ENCODE measurements around the gene SLCO4A1. TPM values are rescaled to one million over a fixed set of nuclear protein-coding genes. Genes with fewer than 3 reads are reported as not detected.

SLCO4A1 gene
- total and polyA plus RNA-seq, 11 donors: 1.00 to 54.0 (median 11.5) TPM

DNA sequence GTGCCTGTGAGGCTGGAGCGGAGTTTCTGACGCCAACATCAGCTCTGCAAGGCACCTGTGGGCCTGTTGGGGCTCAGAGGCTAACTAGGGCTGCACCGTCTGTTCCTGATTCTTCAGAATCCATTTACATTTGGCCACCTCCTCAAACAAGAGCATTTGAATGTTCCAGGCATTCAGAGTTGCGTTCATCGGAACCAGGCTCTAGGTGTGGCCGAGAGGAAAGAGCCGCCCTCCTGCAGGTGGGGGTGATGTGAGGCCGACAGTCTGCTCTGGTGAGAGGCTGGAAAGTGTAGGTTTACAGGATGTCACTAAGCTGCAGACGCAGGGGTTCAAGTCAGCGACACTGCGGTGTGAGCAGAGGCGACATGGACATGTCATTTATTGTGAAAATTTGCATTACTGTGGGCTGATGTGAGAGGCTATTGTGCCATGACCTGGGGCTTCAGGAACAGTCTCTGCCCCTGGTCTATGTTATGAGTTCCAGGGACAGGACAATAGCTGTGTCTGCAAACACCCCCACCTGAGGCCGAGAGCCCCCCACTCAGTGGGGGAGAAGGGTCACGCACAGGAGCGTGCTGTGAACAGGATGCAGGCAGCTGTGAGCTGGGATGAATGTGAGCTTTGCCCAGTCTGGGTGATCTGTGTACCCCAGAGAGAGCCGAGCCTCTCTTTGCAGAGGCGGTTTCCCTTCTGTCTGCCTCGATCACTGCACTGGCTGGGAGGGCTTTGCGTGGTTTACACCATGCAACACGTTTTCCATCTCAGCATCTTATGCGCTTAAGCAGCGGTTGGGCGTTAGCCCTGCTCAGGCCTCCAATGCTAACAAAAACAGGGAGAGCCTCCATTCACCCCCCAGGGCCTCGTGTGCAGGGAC lies 21.1 kb downstream of the SLCO4A1 start:
- no peak for ATAC-seq
- no peak for DNase-seq
- Histone ChIP-seq H3K27me3 (no peaks in the 10 kb centered on the region), H3K27ac (no peak overlapping the region), H3K9me3 (no peaks in the 10 kb centered on the region), H3K36me3 (peaks cover 0 to 19% (median 0%) of the 10 kb centered on the region in 9 donors), H3K4me3 (no peak overlapping the region), H3K4me1 (peaks cover 0 to 34% (median 12%) of the 10 kb centered on the region in 12 donors)
- 86 to 92% (median 90%) methylated on average over 23 to 24 of the region's 24 CpGs for WGBS, 4 donors
- intact Hi-C loops (cut with DNase I): loop anchor here in 1 of 10 donors (10.0 kb wide), 1 partner anchor 331 kb away; no protein-coding TSS in a partner anchor
- TF ChIP-seq POLR2A (IDR thresholded peaks at IDR 0.05): no peak
- TF ChIP-seq, protein P1, sequence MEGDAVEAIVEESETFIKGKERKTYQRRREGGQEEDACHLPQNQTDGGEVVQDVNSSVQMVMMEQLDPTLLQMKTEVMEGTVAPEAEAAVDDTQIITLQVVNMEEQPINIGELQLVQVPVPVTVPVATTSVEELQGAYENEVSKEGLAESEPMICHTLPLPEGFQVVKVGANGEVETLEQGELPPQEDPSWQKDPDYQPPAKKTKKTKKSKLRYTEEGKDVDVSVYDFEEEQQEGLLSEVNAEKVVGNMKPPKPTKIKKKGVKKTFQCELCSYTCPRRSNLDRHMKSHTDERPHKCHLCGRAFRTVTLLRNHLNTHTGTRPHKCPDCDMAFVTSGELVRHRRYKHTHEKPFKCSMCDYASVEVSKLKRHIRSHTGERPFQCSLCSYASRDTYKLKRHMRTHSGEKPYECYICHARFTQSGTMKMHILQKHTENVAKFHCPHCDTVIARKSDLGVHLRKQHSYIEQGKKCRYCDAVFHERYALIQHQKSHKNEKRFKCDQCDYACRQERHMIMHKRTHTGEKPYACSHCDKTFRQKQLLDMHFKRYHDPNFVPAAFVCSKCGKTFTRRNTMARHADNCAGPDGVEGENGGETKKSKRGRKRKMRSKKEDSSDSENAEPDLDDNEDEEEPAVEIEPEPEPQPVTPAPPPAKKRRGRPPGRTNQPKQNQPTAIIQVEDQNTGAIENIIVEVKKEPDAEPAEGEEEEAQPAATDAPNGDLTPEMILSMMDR (IDR thresholded peaks at IDR 0.05): no peak

DNA sequence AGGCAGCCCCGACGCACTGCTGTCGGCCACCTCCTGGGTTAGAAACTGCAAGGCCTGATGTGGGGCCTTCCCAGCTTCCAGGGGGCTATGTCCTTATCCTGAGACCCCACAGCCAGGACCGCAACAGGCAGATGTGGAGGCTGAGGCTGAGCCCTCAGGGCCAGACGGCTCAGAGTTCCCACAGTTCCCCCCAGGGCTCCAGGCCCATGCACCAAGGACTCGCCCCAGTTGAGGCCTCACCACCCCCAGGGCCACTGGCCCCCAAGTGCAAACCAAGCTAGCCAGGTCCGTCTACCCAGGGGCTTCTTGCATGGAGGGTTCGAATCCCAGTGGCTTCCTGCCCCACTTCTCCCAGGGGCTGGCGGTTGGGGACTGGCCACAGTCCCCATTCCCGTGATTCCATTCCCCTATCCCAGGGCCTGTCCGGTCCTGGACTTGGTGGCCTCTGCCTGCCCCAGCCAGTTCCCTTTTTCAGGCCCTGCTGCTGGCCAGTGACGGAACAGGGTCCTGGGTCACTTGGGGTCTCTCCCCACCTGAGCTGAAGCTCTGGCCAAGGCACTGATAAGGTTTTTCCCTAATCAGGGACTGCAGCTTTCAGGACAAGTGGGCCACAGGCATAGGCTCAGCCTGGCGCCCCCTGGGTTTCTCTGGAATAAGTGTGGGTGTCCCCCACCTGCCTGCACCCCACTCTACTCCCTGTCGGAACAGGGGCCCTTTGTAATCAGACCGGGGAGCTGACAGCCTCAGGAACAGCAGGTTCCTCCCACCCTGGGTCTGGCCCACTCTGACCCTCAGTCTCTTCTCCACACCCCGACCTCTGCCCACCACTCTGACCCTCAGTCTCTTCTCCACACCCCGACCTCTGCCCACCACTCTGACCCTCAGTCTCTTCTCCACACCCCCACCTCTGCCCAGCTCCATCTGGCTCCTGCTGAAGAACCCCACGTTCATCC lies 22.0 kb downstream of the SLCO4A1 start:
- H3K4me1 ChIP-seq: peaks cover 0 to 27% (median 12%) of the 10 kb centered on the region in 12 donors
- no peaks in the 10 kb centered on the region for H3K27me3 ChIP-seq
- intact Hi-C loops (cut with DNase I): loop anchor here in 1 of 10 donors (10.0 kb wide), 1 partner anchor 331 kb away; no protein-coding TSS in a partner anchor
- DNase-seq (peak in 1 of 5 donors; percentile 25), ATAC-seq (no peak)
- no peak overlapping the region for H3K4me3 ChIP-seq
- TF ChIP-seq, protein P1 (IDR thresholded peaks at IDR 0.05): no peak
- TF ChIP-seq POLR2A (IDR thresholded peaks at IDR 0.05): no peak
- WGBS, 4 donors: 91 to 94% (median 94%) methylated on average over 11 to 18 of the region's 18 CpGs
- no peaks in the 10 kb centered on the region for H3K9me3 ChIP-seq
- H3K27ac ChIP-seq: no peak overlapping the region
- H3K36me3 ChIP-seq: peaks cover 0 to 19% (median 0%) of the 10 kb centered on the region in 9 donors

DNA sequence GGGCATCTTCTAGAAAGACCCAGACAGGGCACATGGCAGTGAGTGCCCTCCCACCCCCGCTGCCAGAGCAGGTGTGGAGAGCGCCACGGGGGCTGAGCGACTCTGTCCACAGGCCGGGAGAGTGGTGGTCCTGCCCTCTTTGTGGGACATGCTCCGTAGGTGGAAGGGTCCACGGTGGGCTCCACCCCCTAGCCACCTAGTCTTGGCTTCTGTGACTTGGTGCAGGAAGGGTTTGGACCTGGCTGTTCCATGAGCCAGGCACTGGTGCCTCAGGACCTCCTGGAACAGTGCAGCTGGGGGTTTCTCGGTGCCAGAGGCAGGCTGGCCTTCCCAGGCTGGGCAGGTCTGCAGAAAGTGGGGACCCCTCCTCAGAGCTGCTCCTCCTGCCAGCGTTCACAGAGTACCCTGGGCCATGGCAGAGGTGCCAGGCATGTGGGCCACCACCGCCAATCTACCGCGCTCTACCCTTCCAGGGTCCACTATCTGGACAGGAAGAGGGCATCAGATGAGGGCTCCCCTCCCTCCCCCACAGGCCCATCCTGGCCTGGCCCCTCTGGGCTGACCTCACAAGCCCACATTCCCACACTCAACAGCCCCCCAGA lies 23.0 kb downstream of the SLCO4A1 start:
- no peaks in the 10 kb centered on the region for H3K9me3 ChIP-seq
- DNase-seq: peak in 1 of 5 donors; percentile 20
- TF ChIP-seq, protein P1 (IDR thresholded peaks at IDR 0.05): no peak
- TF ChIP-seq POLR2A (IDR thresholded peaks at IDR 0.05): no peak
- H3K4me3 ChIP-seq: no peak overlapping the region
- H3K36me3 ChIP-seq: peaks cover 0 to 16% (median 0%) of the 10 kb centered on the region in 9 donors
- intact Hi-C loops (cut with DNase I): loop anchor here in 5 of 10 donors (5.0 to 10.0 kb wide), 3 partner anchors 127 to 330 kb away; no protein-coding TSS in a partner anchor
- no peak overlapping the region for H3K27ac ChIP-seq
- no peak for ATAC-seq
- 93 to 95% (median 93%) methylated on average over 7 to 12 of the region's 12 CpGs for WGBS, 4 donors
- H3K4me1 ChIP-seq: peaks cover 0 to 27% (median 12%) of the 10 kb centered on the region in 12 donors
- H3K27me3 ChIP-seq: no peaks in the 10 kb centered on the region
